K562 (cell line): ENCODE measurements around the gene ZBTB7A. TPM values are rescaled to one million over a fixed set of nuclear protein-coding genes. Genes with fewer than 3 reads are reported as not detected.

ENCODE experiments used
- ATAC-seq: fragments of 200-7000 bp; cut with Tn5 transposase; 3 replicates; pipeline ENCODE4 v1.9.1; 2020; ENCODE audit warnings: moderate library complexity
- BruUV-seq: library from RNA; stranded (reverse); fragments of 400-500 nt; replicated peaks from 2 replicates; lab custom pipeline; 2021; lab: Mats Ljungman, UMichigan
- CTCF ChIA-PET: fragments of 300-600 bp; formaldehyde crosslinking; extraction: SDS; loops from one replicate; lab custom pipeline; 2021; ENCODE audit warnings: low intra/inter-chr PET ratio; lab: Yijun Ruan, JAX
- POLR2A ChIA-PET: fragments of 300-600, 350-650 bp; sonication (Branson Sonifier 250); formaldehyde crosslinking; extraction: SDS; loops from one replicate; lab custom pipeline; 2021; ENCODE audit warnings: antibody characterized with exemption, inconsistent platforms; lab: Yijun Ruan, JAX
- DNase-seq, 4 experiments: peaks; one replicate each; pipeline versions ENCODE4 v3.0.0 to v3.0.0-alpha.2; 2011 to 2018; ENCODE audit warnings: low spot score in 3 of 4, mixed read lengths in 3 of 4; ENCODE audit errors: extremely low read depth in 1 of 4
- FAIRE-seq: peaks from 2 replicates; lab custom pipeline; 2011; peaks lifted over from hg19 to GRCh38; lab: Jason Lieb, UNC
- H2AFZ ChIP-seq: 2 replicates; pipeline ENCODE4 v1.6.0; 2011; ENCODE audit warnings: low read depth, low read length, control low read depth, inconsistent platforms
- H3K27ac ChIP-seq: fragments of 200-600 bp; 3 replicates; pipeline ENCODE4 v1.8.0; 2011; ENCODE audit warnings: low read depth, mild to moderate bottlenecking, control low read depth, inconsistent platforms, low read length, moderate library complexity, mixed read lengths; ENCODE audit errors: extremely low read depth
- H3K27me3 ChIP-seq, 2 experiments: fragments of 300-600 bp in 1 of 2; 2 replicates in 1 of 2; 3 replicates in 1 of 2; pipeline versions ENCODE4 v1.6.0 to v1.8.0; 2011; ENCODE audit warnings: inconsistent platforms in 2 of 2, low read length in 2 of 2, mild to moderate bottlenecking in 1 of 2, mixed read lengths in 1 of 2, moderate library complexity in 1 of 2; ENCODE audit not compliant: control insufficient read depth in 2 of 2, insufficient read depth in 2 of 2
- H3K36me3 ChIP-seq: fragments of 300-600 bp; 3 replicates; pipeline ENCODE4 v1.8.0; 2011; ENCODE audit warnings: mild to moderate bottlenecking, low read length, inconsistent platforms; ENCODE audit not compliant: control insufficient read depth, insufficient read depth
- H3K4me1 ChIP-seq, 2 experiments: fragments of 200-600 bp in 1 of 2; replicated peaks in 1 of 2; 2 replicates in 1 of 2; 3 replicates in 1 of 2; pipeline versions ENCODE4 v1.5.1 to v1.8.0; 2011; ENCODE audit warnings: inconsistent platforms in 2 of 2, low read length in 2 of 2, mild to moderate bottlenecking in 1 of 2, mixed read lengths in 1 of 2, moderate library complexity in 1 of 2; ENCODE audit not compliant: control insufficient read depth in 2 of 2, insufficient read depth in 2 of 2
- H3K4me2 ChIP-seq: 2 replicates; pipeline ENCODE4 v1.6.1; 2011; ENCODE audit warnings: low read length, control low read depth, inconsistent platforms, mixed read lengths; ENCODE audit not compliant: insufficient read depth
- H3K4me3 ChIP-seq: fragments of 200-600 bp; sonication (generic), shearing (Covaris generic); 2 replicates; pipeline ENCODE4 v1.5.1; 2016; ENCODE audit warnings: control low read depth, inconsistent platforms
- H3K79me2 ChIP-seq: fragments of 200-600 bp; 3 replicates; pipeline ENCODE4 v1.8.0; 2011; ENCODE audit warnings: low read length, inconsistent platforms; ENCODE audit not compliant: control insufficient read depth, insufficient read depth
- H3K9ac ChIP-seq, 2 experiments: 2 replicates each; pipeline versions ENCODE4 v1.6.0 to v1.6.1; 2011; ENCODE audit warnings: low read depth in 2 of 2, low read length in 2 of 2, control low read depth in 1 of 2, inconsistent platforms in 1 of 2, mild to moderate bottlenecking in 1 of 2, mixed read lengths in 1 of 2; ENCODE audit not compliant: insufficient read depth in 1 of 2
- H3K9me1 ChIP-seq: one replicate; pipeline ENCODE4 v1.6.0; 2011; ENCODE audit warnings: inconsistent platforms, mild to moderate bottlenecking, low read length, moderate library complexity; ENCODE audit not compliant: control insufficient read depth, insufficient read depth
- H3K9me3 ChIP-seq: replicated peaks from 2 replicates; pipeline ENCODE4 v1.5.1; 2011; ENCODE audit warnings: low read depth, low read length, inconsistent platforms; ENCODE audit not compliant: control insufficient read depth, insufficient read depth
- H4K20me1 ChIP-seq: replicated peaks from 2 replicates; pipeline ENCODE4 v1.6.1; 2011; ENCODE audit warnings: low read length, inconsistent platforms, mixed read lengths; ENCODE audit not compliant: control insufficient read depth, insufficient read depth
- BCOR ChIP-seq: fragments of 450-650 bp; IDR thresholded peaks from 2 replicates; pipeline ENCODE4 v1.6.1; 2016
- BHLHE40 ChIP-seq: IDR thresholded peaks from 2 replicates; pipeline ENCODE4 v1.6.1; 2011; ENCODE audit warnings: low read length, improper control_type of control experiment
- CBFA2T2 ChIP-seq: fragments of 450-650 bp; conservative IDR thresholded peaks from 2 replicates; pipeline ENCODE4 v1.6.1; 2017; ENCODE audit warnings: mild to moderate bottlenecking
- EGR1 ChIP-seq: fragments of 450-650 bp; conservative IDR thresholded peaks from 2 replicates; pipeline ENCODE4 v1.6.1; 2017; ENCODE audit warnings: mild to moderate bottlenecking
- MYBL2 ChIP-seq, 2 experiments: fragments of 450-650 bp in 1 of 2; sonication (generic) in 1 of 2; formaldehyde crosslinking in 1 of 2; IDR thresholded peaks; 2 replicates each; pipeline versions ENCODE4 v1.6.1 to v1.8.1; 2017 to 2022; ENCODE audit warnings: borderline replicate concordance in 1 of 2, inconsistent platforms in 1 of 2, low read depth in 1 of 2, mild to moderate bottlenecking in 1 of 2, missing genetic modification reagents in 1 of 2, moderate library complexity in 1 of 2
- POLR2G ChIP-seq: fragments of 200-400 bp; formaldehyde crosslinking; IDR thresholded peaks from 2 replicates; pipeline ENCODE4 v1.6.1; 2017; ENCODE audit warnings: low read depth, mild to moderate bottlenecking, antibody characterized with exemption, low read length, moderate library complexity
- PRPF4 ChIP-seq: fragments of 200-400 bp; formaldehyde crosslinking; IDR thresholded peaks from one replicate; pipeline ENCODE4 v1.6.1; 2017; ENCODE audit warnings: low read length, low read depth, mild to moderate bottlenecking; ENCODE audit not compliant: insufficient read depth, poor library complexity, severe bottlenecking
- RCOR1 ChIP-seq, 2 experiments: IDR thresholded peaks; 2 replicates each; pipeline ENCODE4 v1.6.1; 2012; ENCODE audit warnings: low read depth in 2 of 2, low read length in 2 of 2, borderline replicate concordance in 1 of 2, improper control_type of control experiment in 1 of 2
- SAP30 ChIP-seq: fragments of 200-600 bp; sonication (generic); IDR thresholded peaks from 2 replicates; pipeline ENCODE4 v1.6.1; 2012; ENCODE audit warnings: borderline replicate concordance, low read depth, mild to moderate bottlenecking, moderate library complexity, low read length, control low read depth, inconsistent platforms; ENCODE audit not compliant: insufficient read depth, poor library complexity, severe bottlenecking
- SIN3A ChIP-seq, 2 experiments: fragments of 150-350 bp in 1 of 2; IDR thresholded peaks; 2 replicates each; pipeline ENCODE4 v1.6.1; 2011 to 2016; ENCODE audit warnings: borderline replicate concordance in 2 of 2, low read depth in 2 of 2, low read length in 2 of 2, mild to moderate bottlenecking in 2 of 2, moderate library complexity in 2 of 2; ENCODE audit not compliant: control insufficient read depth in 1 of 2
- THRA ChIP-seq: fragments of 450-650 bp; IDR thresholded peaks from 2 replicates; pipeline ENCODE4 v1.6.1; 2017; ENCODE audit warnings: mild to moderate bottlenecking, moderate library complexity
- ZFP36 ChIP-seq: fragments of 150-350 bp; IDR thresholded peaks from 2 replicates; pipeline ENCODE4 v1.6.1; 2018; ENCODE audit warnings: low read length, low read depth; ENCODE audit not compliant: partially characterized antibody
- ZNF263 ChIP-seq: sonication (generic); formaldehyde crosslinking; IDR thresholded peaks from 2 replicates; pipeline ENCODE4 v1.8.0; 2022; ENCODE audit warnings: mild to moderate bottlenecking, missing genetic modification reagents, borderline replicate concordance
- ZNF707 ChIP-seq: fragments of 250-450 bp; sonication (Bioruptor Pico); conservative IDR thresholded peaks from 2 replicates; pipeline ENCODE4 v1.8.0; 2022; ENCODE audit warnings: inconsistent platforms, mild to moderate bottlenecking, moderate library complexity
- ZNF778 ChIP-seq: fragments of 450-650 bp; formaldehyde crosslinking; IDR thresholded peaks from 2 replicates; pipeline ENCODE4 v1.4.0; 2020; ENCODE audit warnings: mild to moderate bottlenecking, moderate library complexity
- WGBS: fragments of 100-300 bp; shearing (Covaris generic); methylation state at CpG from one replicate; pipeline ENCODE4 v1.1.6; 2016; ENCODE audit warnings: low coverage, mixed read lengths; ENCODE audit not compliant: insufficient coverage; ENCODE audit errors: missing lambda C conversion rate; 5-methylcytosine and 5-hydroxymethylcytosine counted together
- in situ Hi-C: fragments of 300-500 bp; cut with MboI; formaldehyde crosslinking; loops from 4 replicates; pipeline ENCODE4 v1.15.0; 2018; ENCODE audit warnings: inconsistent platforms, mixed read lengths
- intact Hi-C: fragments of 100-400 bp; cut with micrococcal nuclease; formaldehyde crosslinking; loops from 2 replicates; pipeline ENCODE4 v1.14.2; 2022
- polyA plus RNA-seq, 8 experiments: library from polyadenylated mRNA; depleted of rRNA in 4 of 8; stranded (reverse) in 5 of 8; unstranded in 3 of 8; fragments of >200 nt; fragmentation: Nextera tagmentation in 2 of 8; fragmentation: Illumina TruSeq in 1 of 8; extraction: Ambion mirVana in 2 of 8; extraction: Trizol in 1 of 8; gene quantifications; 2 replicates each; pipeline versions ENCODE4 v1.2.1 to v1.2.3, GENCODE V29; 2011 to 2014; ENCODE audit warnings: inconsistent platforms in 1 of 8, missing spikeins in 1 of 8
- total RNA-seq, 7 experiments: library from RNA; depleted of rRNA in 6 of 7; stranded (reverse); fragments of >200 nt in 6 of 7; fragmentation: Illumina TruSeq in 2 of 7; extraction: Trizol in 2 of 7; gene quantifications; 2 replicates each; pipeline versions ENCODE4 v1.2.1 to v1.2.3, GENCODE V29; 2011 to 2021; ENCODE audit warnings: low replicate concordance in 1 of 7

The ZBTB7A gene
- total and polyA plus RNA-seq, 9 of the 15 experiments (the other 6 are each of a cell fraction or from before 2014, with no cell fraction given) = 0.11 to 34.0 (median 4.6) TPM

DNA sequence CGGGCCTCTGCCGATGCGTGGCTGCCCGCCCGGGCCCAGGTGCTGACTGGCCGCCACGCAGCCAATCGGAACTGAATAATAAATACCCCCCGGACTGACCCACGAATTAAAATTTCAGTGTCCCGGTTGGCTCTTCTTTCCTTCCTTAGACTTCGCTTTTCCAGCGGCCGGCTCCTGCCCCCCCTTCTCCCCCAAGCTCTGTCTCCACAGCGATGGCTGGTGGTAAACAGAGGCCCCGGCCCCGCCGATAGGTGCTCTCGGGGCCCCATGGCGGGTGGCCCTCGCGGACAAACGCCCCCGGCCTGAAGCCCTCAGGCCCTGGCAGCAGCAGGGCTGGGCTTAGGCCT is 2.6 kb downstream of the ZBTB7A start (continued):
- TF ChIP-seq ZNF707 (CRISPR knock-in tag) = no peak
- no peak for TF ChIP-seq THRA
- TF ChIP-seq ZNF263 (CRISPR knock-in tag) = no peak
- TF ChIP-seq PRPF4 = peak; percentile 12
- no peak for TF ChIP-seq CBFA2T2

DNA sequence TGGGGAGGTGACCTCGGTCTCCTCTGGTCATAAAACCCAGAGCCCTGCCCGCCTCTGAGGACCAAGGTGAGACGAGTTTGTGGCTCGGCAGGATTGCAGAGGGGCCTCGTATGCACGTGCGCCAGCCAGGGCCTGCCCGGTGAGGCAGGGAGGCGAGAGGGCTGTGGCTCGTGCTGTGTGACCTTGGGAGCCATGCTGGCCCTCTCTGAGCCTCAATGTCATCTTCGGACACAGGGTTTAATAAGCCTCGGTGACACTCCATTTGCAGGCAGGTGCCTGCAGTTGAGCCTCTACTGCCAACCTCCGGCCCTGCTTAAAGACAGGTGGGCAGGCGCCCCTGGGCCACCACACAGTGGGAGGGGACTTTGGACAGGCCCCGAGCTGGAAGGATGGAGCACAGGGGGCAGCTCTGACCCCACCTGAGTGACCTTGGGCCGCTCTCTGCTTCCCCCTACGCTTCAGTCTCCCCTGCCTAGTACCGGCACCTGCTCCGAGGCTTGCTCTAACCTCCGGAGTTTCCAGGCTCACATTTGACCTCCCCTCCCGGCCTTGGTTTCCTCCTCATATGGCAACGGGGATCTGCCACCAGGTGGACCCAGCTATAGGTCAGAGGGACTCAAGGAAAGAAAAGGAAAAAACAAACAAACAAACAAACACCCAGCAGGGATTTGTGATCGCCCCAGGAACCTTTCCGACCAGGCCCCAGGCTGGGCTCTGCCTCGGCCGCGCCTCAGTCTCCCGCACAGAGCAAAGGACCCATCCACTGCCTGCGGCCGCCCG is 3.1 kb downstream of the ZBTB7A start:
- peak; percentile 65 for FAIRE-seq
- peak overlapping the region; percentile 95 for H3K27ac ChIP-seq
- peak; percentile 83 for TF ChIP-seq BCOR
- TF ChIP-seq MYBL2 (IDR thresholded peaks at IDR 0.05; ENCODE audit: low read depth) = no peak
- TF ChIP-seq MYBL2 (CRISPR knock-in tag; IDR thresholded peaks at IDR 0.05; ENCODE audit: borderline replicate concordance) = no peak
- peak; percentile 62 for TF ChIP-seq POLR2G
- TF ChIP-seq BHLHE40 = 0 out of 2 replicates have a peak, but pooled peaks have one; percentile 18
- TF ChIP-seq SIN3A (IDR thresholded peaks at IDR 0.05; ENCODE audit: borderline replicate concordance in 2 of 2, control insufficient read depth in 1 of 2, low read depth in 2 of 2, low read length in 2 of 2) = no peak
- peak; percentile 13 for TF ChIP-seq SAP30
- peak; percentile 93 for TF ChIP-seq ZFP36
- TF ChIP-seq RCOR1 (IDR thresholded peaks at IDR 0.05; ENCODE audit: borderline replicate concordance in 1 of 2, low read depth in 2 of 2, low read length in 2 of 2) = peak in 1 of 2 experiments; percentile 77; a peak in 2 of 4 replicates
- no peak for TF ChIP-seq ZNF778
- no peak for TF ChIP-seq EGR1

More for the DNA sequence above, 3.1 kb downstream of the ZBTB7A start:
- no peaks in the 10 kb centered on the region for H3K27me3 ChIP-seq
- H2AFZ ChIP-seq = no peak overlapping the region
- peaks cover 18% of the 10 kb centered on the region for H3K9me1 ChIP-seq
- CTCF ChIA-PET = no interaction called here
- WGBS = 32% methylated on average over 27 of the region's 31 CpGs
- peaks cover 57% of the 10 kb centered on the region; the same call in 2 of the 3 replicates for H3K36me3 ChIP-seq
- H3K9me3 ChIP-seq = no peaks in the 10 kb centered on the region
- peak overlapping the region; percentile 95 for H3K4me3 ChIP-seq
- DNase-seq (peak in 1 of 4 experiments; percentile 41), ATAC-seq (no peak)
- peak overlapping the region; percentile 89 to 95 for H3K9ac ChIP-seq
- H3K4me2 ChIP-seq = peak overlapping the region; percentile 82
- H3K4me1 ChIP-seq = peaks cover 41 to 87% of the 10 kb centered on the region in 2 experiments
- POLR2A ChIA-PET = interaction anchor here (0.6 to 0.7 kb wide), 2 partner anchors 52 to 88 kb away, joined by 3 to 4 read pairs; no protein-coding TSS in a partner anchor
- H3K79me2 ChIP-seq = peaks cover 70% of the 10 kb centered on the region
- intact Hi-C loops (loop anchor here (10.0 kb wide), 1 partner anchor 121 kb away; the partner anchor contains the start of genes ANKRD24 and SIRT6), in situ Hi-C loops (no loop called here)
- BruUV-seq = TSS peak; percentile 45
- peaks cover 55% of the 10 kb centered on the region for H4K20me1 ChIP-seq
